Epithelial cell of esophagus (primary cell): ENCODE results near the gene CDC42EP2.

Experiments
- DNase-seq: peaks from one replicate; pipeline ENCODE4 v3.0.0; 2010; ENCODE audit warnings: low read depth
- H3K4me3 ChIP-seq: 2 replicates; pipeline ENCODE4 v1.5.1; 2011; ENCODE audit warnings: mild to moderate bottlenecking, low read length, control low read depth
- CTCF ChIP-seq: IDR thresholded peaks from 2 replicates; pipeline ENCODE4 v1.5.1; 2011; ENCODE audit warnings: low read depth, mild to moderate bottlenecking, low read length, control low read depth, inconsistent platforms; ENCODE audit not compliant: insufficient read depth; ENCODE audit errors: missing control alignments

CDC42EP2 gene

GRCh38 chr11:65310215-65310614 is 4.5 kb upstream of the CDC42EP2 start:
- no peak overlapping the region for H3K4me3 ChIP-seq
- DNase-seq, result no peak

GRCh38 chr11:65310736-65311135 is 3.9 kb upstream of the CDC42EP2 start:
- no peak for DNase-seq
- TF ChIP-seq CTCF, result no peak
- H3K4me3 ChIP-seq, result no peak overlapping the region

More at GRCh38 chr11:65310215-65310614, 4.5 kb upstream of the CDC42EP2 start:
- no peak for TF ChIP-seq CTCF

GRCh38 chr11:65311170-65311678 is 3.4 kb upstream of the CDC42EP2 start:
- peak; percentile 34 for DNase-seq
- no peak overlapping the region for H3K4me3 ChIP-seq
- TF ChIP-seq CTCF, result no peak

GRCh38 chr11:65315204-65315865 is 669 bp downstream of the CDC42EP2 start:
- peak; percentile 67 for DNase-seq
- peak overlapping the region; percentile 66 for H3K4me3 ChIP-seq
- peak; percentile 68 for TF ChIP-seq CTCF

GRCh38 chr11:65315866-65316226 is 1.2 kb downstream of the CDC42EP2 start:
- DNase-seq, result no peak
- TF ChIP-seq CTCF, result no peak
- peak overlapping the region; percentile 66 for H3K4me3 ChIP-seq

GRCh38 chr11:65316227-65317024 is 1.8 kb downstream of the CDC42EP2 start:
- DNase-seq, result peak; percentile 74
- peak overlapping the region; percentile 7 for H3K4me3 ChIP-seq
- TF ChIP-seq CTCF, result no peak
